ENCODE results near the gene RASGRP2.

The RASGRP2 gene

DNA sequence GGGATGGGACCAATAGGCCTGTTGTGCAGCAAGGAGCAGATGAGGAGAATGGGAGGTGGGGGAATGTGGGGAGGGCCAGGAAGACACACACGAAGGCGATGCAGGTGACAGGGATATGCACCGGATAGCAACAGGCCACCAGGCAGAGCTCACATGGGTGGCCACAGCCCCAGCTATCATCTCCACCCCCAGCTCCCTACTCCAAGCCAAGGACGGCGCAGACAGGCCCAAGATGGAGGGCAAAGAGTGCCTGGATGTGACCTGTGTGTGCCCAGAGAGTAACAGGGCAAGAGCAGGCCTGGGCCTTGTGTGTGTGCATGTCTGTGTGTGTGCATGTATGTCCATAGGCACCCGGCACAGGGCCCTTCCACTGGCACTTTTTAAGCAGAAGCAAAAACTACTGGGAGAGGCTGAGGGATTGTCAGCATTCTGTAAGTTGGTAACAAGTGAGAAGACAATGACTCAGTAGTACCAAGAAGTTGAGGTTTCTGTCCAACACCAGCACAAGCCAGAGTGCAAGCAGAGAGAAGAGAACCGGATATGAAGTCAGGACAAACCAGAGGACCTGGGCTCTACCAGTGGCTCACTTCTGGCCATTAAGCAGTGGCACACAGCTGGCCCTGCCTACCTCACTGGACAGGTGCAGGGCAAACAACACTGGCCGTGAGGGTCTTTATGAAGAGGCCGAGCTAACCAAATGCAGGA is 57.3 kb downstream of the RASGRP2 start:
- H3K4me3 ChIP-seq (ENCODE audit: low read depth, low read length) = no peak overlapping the region
- no peak for TF ChIP-seq CTCF (IDR thresholded peaks at IDR 0.05; ENCODE audit: borderline replicate concordance, insufficient read depth, low read depth, low read length)

DNA sequence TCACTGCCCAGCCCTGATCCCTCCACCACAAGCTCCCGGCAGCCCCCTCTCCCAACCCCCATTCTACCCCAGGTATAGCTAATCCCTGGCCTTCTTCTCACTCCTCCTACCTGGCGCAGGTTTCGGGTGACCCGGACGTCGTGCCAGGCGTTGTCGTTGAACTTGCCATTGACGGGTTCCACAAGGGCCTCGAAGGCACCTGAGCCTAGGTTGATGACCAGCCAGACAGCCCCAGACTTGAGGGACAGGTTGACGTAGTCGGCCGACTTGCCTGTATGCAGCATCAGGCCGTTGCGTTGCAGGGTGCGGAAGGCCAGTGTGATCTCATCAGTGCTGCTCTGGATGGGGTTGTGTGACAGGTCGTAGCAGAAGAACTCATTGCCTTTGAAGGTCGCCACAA is 58.4 kb downstream of the RASGRP2 start:
- TF ChIP-seq CTCF (IDR thresholded peaks at IDR 0.05; ENCODE audit: borderline replicate concordance, insufficient read depth, low read depth, low read length) = no peak
- H3K4me3 ChIP-seq (ENCODE audit: low read depth, low read length) = no peak overlapping the region

GRCh38 chr11:64684357-64684756 is 59.6 kb downstream of the RASGRP2 start:
- TF ChIP-seq CTCF (IDR thresholded peaks at IDR 0.05; ENCODE audit: borderline replicate concordance, insufficient read depth, low read depth, low read length) = no peak

DNA sequence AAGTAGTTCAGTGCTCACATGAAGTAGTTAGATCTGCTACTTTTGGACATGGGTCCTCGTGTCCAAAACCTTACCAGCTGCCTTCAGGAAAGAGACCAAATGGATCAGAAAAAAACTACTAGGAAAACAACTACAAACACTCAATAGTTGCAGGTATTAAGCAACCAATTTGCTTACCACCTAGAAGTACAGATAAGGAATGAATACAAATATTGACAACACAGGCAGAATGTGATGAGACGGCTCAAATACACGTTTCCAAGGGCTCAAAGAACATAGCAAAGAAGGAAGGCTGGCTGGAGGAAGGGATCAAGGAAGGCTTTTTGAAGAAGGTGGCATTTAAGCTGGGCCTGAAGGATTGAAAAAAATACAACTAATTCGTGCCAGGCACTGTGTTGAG is 62.8 kb downstream of the RASGRP2 start:
- no peak for TF ChIP-seq CTCF (IDR thresholded peaks at IDR 0.05; ENCODE audit: borderline replicate concordance, insufficient read depth, low read depth, low read length)
- H3K4me3 ChIP-seq (ENCODE audit: low read depth, low read length) = no peak overlapping the region

More at GRCh38 chr11:64684357-64684756, 59.6 kb downstream of the RASGRP2 start:
- H3K4me3 ChIP-seq (ENCODE audit: low read depth, low read length) = no peak overlapping the region

GRCh38 chr11:64679846-64680245 is 64.1 kb downstream of the RASGRP2 start:
- TF ChIP-seq CTCF (IDR thresholded peaks at IDR 0.05; ENCODE audit: borderline replicate concordance, insufficient read depth, low read depth, low read length) = no peak
- H3K4me3 ChIP-seq (ENCODE audit: low read depth, low read length) = no peak overlapping the region

GRCh38 chr11:64677441-64678023 is 66.4 kb downstream of the RASGRP2 start:
- no peak overlapping the region for H3K4me3 ChIP-seq (ENCODE audit: low read depth, low read length)
- no peak for TF ChIP-seq CTCF (IDR thresholded peaks at IDR 0.05; ENCODE audit: borderline replicate concordance, insufficient read depth, low read depth, low read length)
